ENCODE measurements around the gene ACOT12. TPM values are rescaled to one million over a fixed set of nuclear protein-coding genes. Genes with fewer than 3 reads are reported as not detected.
A peak's percentile ranks its signal among the peaks of the same experiment; 100 is the strongest.

Gene ACOT12
- total RNA-seq, 1 experiment from 2014 or later = not detected

DNA sequence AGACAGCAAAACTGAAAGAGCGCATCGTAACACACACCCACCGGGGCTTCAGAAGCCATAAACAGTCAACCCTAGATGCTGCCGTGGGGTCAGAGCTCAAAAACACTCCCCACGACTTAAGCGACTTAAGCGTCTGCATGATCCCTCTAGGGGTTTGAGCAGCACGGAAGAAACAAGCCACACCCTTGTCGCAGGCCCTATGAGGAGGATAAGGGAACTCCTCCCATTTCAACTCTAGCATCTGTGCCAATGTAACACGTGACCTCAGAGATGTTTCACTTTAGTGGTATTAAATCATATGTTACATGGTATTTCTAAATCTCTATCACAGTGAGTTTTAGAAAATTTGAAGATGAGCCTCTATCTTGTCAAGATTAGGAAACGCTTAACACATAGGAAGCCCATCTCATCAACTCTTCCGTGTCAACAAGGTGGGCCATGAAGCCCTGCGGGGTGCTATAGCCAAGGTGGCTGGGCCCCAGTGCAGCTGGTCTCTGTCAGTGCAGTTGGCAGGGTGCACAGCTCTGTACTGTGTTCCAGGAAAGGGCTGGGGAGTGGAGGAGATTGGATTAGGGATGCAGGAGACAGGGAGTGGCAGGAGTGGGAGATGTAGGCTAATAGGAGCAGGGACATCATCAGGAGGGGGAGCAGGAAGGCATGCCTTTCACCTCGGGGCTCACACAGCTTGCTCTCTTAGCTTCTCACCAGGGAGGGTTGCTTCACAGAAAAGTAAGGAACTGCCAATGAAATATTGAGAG is 59.5 kb downstream of the ACOT12 start:
- Histone ChIP-seq H3K27ac (ENCODE audit: insufficient read length, low read depth, low read length) (no peak overlapping the region), H3K9me3 (ENCODE audit: control insufficient read depth, low read depth, low read length) (no peaks in the 10 kb centered on the region), H4K91ac (ENCODE audit: insufficient read length, low read depth, low read length) (no peak overlapping the region), H3K4me2 (ENCODE audit: insufficient read depth, insufficient read length, low read length) (no peak overlapping the region), H3T11ph (ENCODE audit: low read length) (no peak overlapping the region), H2BK15ac (ENCODE audit: low read depth, low read length) (no peak overlapping the region), H2BK20ac (ENCODE audit: low read depth, low read length, poor library complexity, severe bottlenecking) (no peak overlapping the region), H4K8ac (replicated peaks; ENCODE audit: insufficient read length, low read depth, low read length) (no peak overlapping the region), H3K56ac (ENCODE audit: insufficient read length, low read depth, low read length) (no peak overlapping the region), H3K27me3 (ENCODE audit: insufficient read depth, low read length) (no peaks in the 10 kb centered on the region), H3K23ac (ENCODE audit: insufficient read length, low read depth, low read length) (no peak overlapping the region), H2AFZ (ENCODE audit: low read length) (no peak overlapping the region), H3K23me2 (ENCODE audit: insufficient read length, low read depth, low read length, poor library complexity, severe bottlenecking) (no peaks in the 10 kb centered on the region), H3K9ac (ENCODE audit: extremely low read depth, insufficient read length, low read length) (no peak overlapping the region), H4K5ac (ENCODE audit: insufficient read length, low read depth, low read length) (no peak overlapping the region), H3K4ac (ENCODE audit: low read depth, low read length) (no peak overlapping the region), H2BK12ac (ENCODE audit: insufficient read length, low read depth, low read length) (no peak overlapping the region), H3K4me1 (ENCODE audit: insufficient read depth, low read length) (no peaks in the 10 kb centered on the region), H2BK5ac (ENCODE audit: insufficient read length, low read length) (no peak overlapping the region), H3K18ac (ENCODE audit: insufficient read length, low read depth, low read length) (no peak overlapping the region), H4K20me1 (ENCODE audit: control insufficient read depth, insufficient read depth, insufficient read length) (no peaks in the 10 kb centered on the region), H3K79me1 (ENCODE audit: insufficient read depth, low read depth, low read length, poor library complexity, severe bottlenecking) (no peaks in the 10 kb centered on the region), H2AK5ac (ENCODE audit: insufficient read length, low read length) (no peak overlapping the region), H3K14ac (ENCODE audit: insufficient read depth, low read length) (no peak overlapping the region), H3K79me2 (ENCODE audit: insufficient read depth, low read length) (no peaks in the 10 kb centered on the region), H2BK120ac (ENCODE audit: low read depth, low read length, poor library complexity, severe bottlenecking) (no peak overlapping the region)
- H3K36me3 Mint-ChIP-seq (ENCODE audit: insufficient read depth in 1 of 3, low read depth in 3 of 3) = no peaks in the 10 kb centered on the region; a peak in 1 of 7 replicates
- no peaks in the 10 kb centered on the region; a peak in 2 of 5 replicates for H3K9me3 Mint-ChIP-seq
- WGBS (ENCODE audit: extremely low coverage, insufficient read length, low lambda C conversion rate) = no CpG with 5 or more reads among the region's 14 CpGs
- H3K27me3 Mint-ChIP-seq (ENCODE audit: low read depth) = no peaks in the 10 kb centered on the region; the same call in 1 of the 2 replicates
- no peak overlapping the region for H3K4me3 Mint-ChIP-seq
- peaks cover 2 to 4% of the 10 kb centered on the region in 2 experiments; a peak in 3 of 4 replicates for H3K4me1 Mint-ChIP-seq
- H3K27ac Mint-ChIP-seq = peak overlapping the region in 1 of 3 experiments; percentile 86; a peak in 1 of 7 replicates
- TF ChIP-seq, protein P1, sequence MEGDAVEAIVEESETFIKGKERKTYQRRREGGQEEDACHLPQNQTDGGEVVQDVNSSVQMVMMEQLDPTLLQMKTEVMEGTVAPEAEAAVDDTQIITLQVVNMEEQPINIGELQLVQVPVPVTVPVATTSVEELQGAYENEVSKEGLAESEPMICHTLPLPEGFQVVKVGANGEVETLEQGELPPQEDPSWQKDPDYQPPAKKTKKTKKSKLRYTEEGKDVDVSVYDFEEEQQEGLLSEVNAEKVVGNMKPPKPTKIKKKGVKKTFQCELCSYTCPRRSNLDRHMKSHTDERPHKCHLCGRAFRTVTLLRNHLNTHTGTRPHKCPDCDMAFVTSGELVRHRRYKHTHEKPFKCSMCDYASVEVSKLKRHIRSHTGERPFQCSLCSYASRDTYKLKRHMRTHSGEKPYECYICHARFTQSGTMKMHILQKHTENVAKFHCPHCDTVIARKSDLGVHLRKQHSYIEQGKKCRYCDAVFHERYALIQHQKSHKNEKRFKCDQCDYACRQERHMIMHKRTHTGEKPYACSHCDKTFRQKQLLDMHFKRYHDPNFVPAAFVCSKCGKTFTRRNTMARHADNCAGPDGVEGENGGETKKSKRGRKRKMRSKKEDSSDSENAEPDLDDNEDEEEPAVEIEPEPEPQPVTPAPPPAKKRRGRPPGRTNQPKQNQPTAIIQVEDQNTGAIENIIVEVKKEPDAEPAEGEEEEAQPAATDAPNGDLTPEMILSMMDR (conservative IDR thresholded peaks at IDR 0.05) = no peak
- no peak for DNase-seq

All from H9 (cell line).